Suprapubic skin (tissue), 4 donors: Measurements from ENCODE around the gene CNGB1.

ENCODE experiments used
- CTCF ChIP-seq, 2 donors: fragments of 200-600 bp in 1 of 2; fragments of 450-650 bp in 1 of 2; sonication (generic) in 1 of 2; IDR thresholded peaks; one replicate each; pipeline ENCODE4 v1.5.1; 2016 to 2019; ENCODE audit warnings: antibody characterized with exemption in 2 of 2, mild to moderate bottlenecking in 1 of 2, moderate library complexity in 1 of 2
- EP300 ChIP-seq: sonication (generic); formaldehyde crosslinking; IDR thresholded peaks from one replicate; pipeline ENCODE4 v1.6.1; 2017; ENCODE audit warnings: antibody characterized with exemption
- POLR2A ChIP-seq, 2 donors: fragments of 450-650 bp; IDR thresholded peaks; one replicate each; pipeline ENCODE4 v1.6.1; 2017; ENCODE audit warnings: antibody characterized with exemption in 2 of 2, mild to moderate bottlenecking in 2 of 2, moderate library complexity in 2 of 2
- POLR2AphosphoS5 ChIP-seq, 3 donors: sonication (generic); formaldehyde crosslinking; IDR thresholded peaks; one replicate each; pipeline ENCODE4 v1.6.1; 2017; ENCODE audit warnings: antibody characterized with exemption in 3 of 3

DNA sequence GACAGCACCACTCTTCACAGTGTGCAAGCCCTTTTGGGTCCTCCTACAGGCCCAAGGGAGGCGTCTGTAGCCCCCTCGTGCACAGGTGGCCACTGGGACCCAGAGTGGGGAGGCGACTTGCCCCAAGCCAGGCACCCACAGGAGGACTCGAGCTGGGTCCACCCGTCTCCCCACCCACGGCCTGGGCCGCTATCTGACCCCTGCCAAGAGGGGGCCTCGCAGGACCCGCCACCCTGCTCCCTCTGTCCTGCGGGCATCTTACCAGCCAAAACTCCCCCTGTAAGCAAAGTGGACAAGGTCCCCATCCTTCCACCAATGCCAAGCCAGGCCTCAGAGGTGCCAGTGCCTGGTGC, 31.1 kb downstream of the CNGB1 start:
- TF ChIP-seq CTCF (IDR thresholded peaks at IDR 0.05) (no peak), POLR2A (IDR thresholded peaks at IDR 0.05) (no peak), EP300 (no peak), POLR2AphosphoS5 (IDR thresholded peaks at IDR 0.05) (no peak)
